ENCODE measurements around the gene APLN.

GRCh38 chrX:129631849-129632248 lies 22.9 kb downstream of the APLN start:
- TF ChIP-seq CTCF (IDR thresholded peaks at IDR 0.05): no peak
- TF ChIP-seq POLR2AphosphoS5 (IDR thresholded peaks at IDR 0.05): no peak
- TF ChIP-seq POLR2A (IDR thresholded peaks at IDR 0.05): no peak
